ENCODE data around the gene NLK.
"Not testable (repeated sequence)": the region's sequence is repeated elsewhere in the genome, so short reads cannot be mapped to it uniquely, and the experiment has no call there.

Gene NLK

GRCh38 chr17:28072936-28073533, 30.6 kb downstream of the NLK start:
- DNase-seq (ENCODE audit: low spot score), result no peak

GRCh38 chr17:28074010-28074409, 31.5 kb downstream of the NLK start:
- DNase-seq (ENCODE audit: low spot score), result no peak

- DNase-seq (ENCODE audit: low spot score), result no peak
Observed at GRCh38 chr17:28076144-28076543, 33.7 kb downstream of the NLK start.

GRCh38 chr17:28077140-28077539, 34.7 kb downstream of the NLK start:
- DNase-seq (ENCODE audit: low spot score), result not testable (repeated sequence)

- no peak for DNase-seq (ENCODE audit: low spot score)
Observed at GRCh38 chr17:28078341-28079229, 36.1 kb downstream of the NLK start.

- DNase-seq (ENCODE audit: low spot score), result peak; percentile 15
Observed at GRCh38 chr17:28081467-28081866, 39.0 kb downstream of the NLK start.

GRCh38 chr17:28085766-28086165, 43.3 kb downstream of the NLK start:
- DNase-seq (ENCODE audit: low spot score), result no peak

GRCh38 chr17:28086519-28086918, 44.0 kb downstream of the NLK start:
- DNase-seq (ENCODE audit: low spot score), result no peak

- DNase-seq (ENCODE audit: low spot score), result no peak
Observed at GRCh38 chr17:28087743-28088142, 45.3 kb downstream of the NLK start.

GRCh38 chr17:28090551-28090950, 48.1 kb downstream of the NLK start:
- DNase-seq (ENCODE audit: low spot score), result no peak

- DNase-seq (ENCODE audit: low spot score), result no peak
Observed at GRCh38 chr17:28092088-28092487, 49.6 kb downstream of the NLK start.

- DNase-seq (ENCODE audit: low spot score), result no peak
Observed at GRCh38 chr17:28093999-28094716, 51.7 kb downstream of the NLK start.

- DNase-seq (ENCODE audit: low spot score), result no peak
Observed at GRCh38 chr17:28096756-28097155, 54.3 kb downstream of the NLK start.

GRCh38 chr17:28097254-28097653, 54.8 kb downstream of the NLK start:
- DNase-seq (ENCODE audit: low spot score), result no peak

GRCh38 chr17:28097901-28098300, 55.4 kb downstream of the NLK start:
- no peak for DNase-seq (ENCODE audit: low spot score)

- DNase-seq (ENCODE audit: low spot score), result not testable (repeated sequence)
Observed at GRCh38 chr17:28098591-28098990, 56.1 kb downstream of the NLK start.

GRCh38 chr17:28100251-28100650, 57.8 kb downstream of the NLK start:
- DNase-seq (ENCODE audit: low spot score), result no peak

GRCh38 chr17:28100936-28101335, 58.5 kb downstream of the NLK start:
- no peak for DNase-seq (ENCODE audit: low spot score)

GRCh38 chr17:28101919-28102318, 59.4 kb downstream of the NLK start:
- DNase-seq (ENCODE audit: low spot score), result no peak

- DNase-seq (ENCODE audit: low spot score), result no peak
Observed at GRCh38 chr17:28105501-28105900, 63.0 kb downstream of the NLK start.

GRCh38 chr17:28110184-28110583, 67.7 kb downstream of the NLK start:
- DNase-seq (ENCODE audit: low spot score), result no peak

- DNase-seq (ENCODE audit: low spot score), result no peak
Observed at GRCh38 chr17:28112181-28112580, 69.7 kb downstream of the NLK start.

GRCh38 chr17:28112606-28113005, 70.1 kb downstream of the NLK start:
- DNase-seq (ENCODE audit: low spot score), result no peak
